ENCODE measurements around the gene PLA2G2C.

Gene PLA2G2C

DNA sequence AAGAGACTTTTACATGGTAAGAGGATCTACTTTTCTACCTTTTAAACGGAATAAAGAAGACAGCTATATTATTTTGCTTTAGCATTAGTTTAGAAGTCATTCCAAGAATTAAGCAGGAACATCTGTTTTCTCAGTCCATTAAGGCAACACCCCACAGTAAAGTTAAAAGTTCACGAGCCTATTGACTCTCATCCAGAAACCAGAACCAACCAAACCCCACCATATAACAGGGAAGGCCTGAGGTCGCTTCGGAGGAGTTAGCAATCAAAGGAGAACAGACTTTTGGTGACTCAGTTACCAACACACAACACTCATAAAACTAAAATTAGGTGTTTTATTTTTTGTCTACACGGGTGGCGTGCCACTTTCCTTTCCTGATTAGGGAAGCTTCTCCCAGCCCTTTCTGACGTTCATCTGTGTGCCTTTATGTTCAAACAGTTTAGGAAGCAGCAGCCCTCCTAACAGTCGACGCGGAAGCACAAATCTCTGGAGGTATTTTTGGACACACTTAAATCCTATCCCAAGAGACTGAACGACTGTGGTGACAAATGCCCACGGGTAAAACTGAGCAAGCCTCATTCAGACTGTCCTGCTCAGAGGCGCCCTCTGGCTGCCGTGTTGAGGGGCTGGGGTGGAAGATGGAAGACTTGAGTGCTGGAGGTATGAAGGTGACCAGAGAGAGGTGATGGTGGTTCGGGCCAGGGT, 8.6 kb upstream of the PLA2G2C start:
- Mint-ChIP-seq H3K9me3 (no peaks in the 10 kb centered on the region), H3K36me3 (no peaks in the 10 kb centered on the region), H3K27me3 (peaks cover 51% of the 10 kb centered on the region), H3K4me1 (peaks cover 6% of the 10 kb centered on the region), H3K4me3 (no peak overlapping the region), H3K27ac (no peak overlapping the region)
- ATAC-seq = peak; percentile 83

- Mint-ChIP-seq H3K9me3 (no peaks in the 10 kb centered on the region), H3K4me1 (peaks cover 6% of the 10 kb centered on the region), H3K27ac (no peak overlapping the region), H3K4me3 (no peak overlapping the region), H3K36me3 (no peaks in the 10 kb centered on the region), H3K27me3 (peaks cover 51% of the 10 kb centered on the region)
- no peak for ATAC-seq
These were observed 7.9 kb upstream of the PLA2G2C start for GRCh38 chr1:20194224-20194623.

GRCh38 chr1:20192871-20193411, 6.6 kb upstream of the PLA2G2C start:
- Mint-ChIP-seq H3K27ac (no peak overlapping the region), H3K4me1 (peaks cover 6% of the 10 kb centered on the region), H3K9me3 (no peaks in the 10 kb centered on the region), H3K27me3 (peaks cover 58% of the 10 kb centered on the region), H3K36me3 (no peaks in the 10 kb centered on the region), H3K4me3 (no peak overlapping the region)
- no peak for ATAC-seq

DNA sequence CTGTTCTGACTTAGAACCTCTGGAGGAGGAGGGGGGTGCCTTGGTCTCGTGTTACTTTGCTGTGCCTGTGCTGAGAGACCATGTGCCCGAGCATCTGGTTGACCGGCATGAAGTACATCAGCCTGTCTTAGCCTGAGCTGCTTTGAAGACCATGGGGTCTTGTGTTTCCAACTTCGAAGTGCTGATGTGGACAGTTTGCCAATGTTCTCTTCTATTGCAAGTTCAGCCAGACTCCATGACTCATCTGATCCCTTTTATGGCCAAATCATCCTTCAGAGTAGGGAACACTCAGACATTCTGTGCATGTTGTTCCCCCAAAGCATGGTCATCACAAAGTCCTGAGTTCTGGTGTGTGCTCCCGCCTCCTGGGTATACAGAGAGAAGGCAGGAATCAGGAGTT, 6.0 kb upstream of the PLA2G2C start:
- Mint-ChIP-seq H3K9me3 (no peaks in the 10 kb centered on the region), H3K27ac (no peak overlapping the region), H3K36me3 (no peaks in the 10 kb centered on the region), H3K4me1 (peaks cover 7% of the 10 kb centered on the region), H3K27me3 (peaks cover 60% of the 10 kb centered on the region), H3K4me3 (no peak overlapping the region)
- no peak for ATAC-seq

DNA sequence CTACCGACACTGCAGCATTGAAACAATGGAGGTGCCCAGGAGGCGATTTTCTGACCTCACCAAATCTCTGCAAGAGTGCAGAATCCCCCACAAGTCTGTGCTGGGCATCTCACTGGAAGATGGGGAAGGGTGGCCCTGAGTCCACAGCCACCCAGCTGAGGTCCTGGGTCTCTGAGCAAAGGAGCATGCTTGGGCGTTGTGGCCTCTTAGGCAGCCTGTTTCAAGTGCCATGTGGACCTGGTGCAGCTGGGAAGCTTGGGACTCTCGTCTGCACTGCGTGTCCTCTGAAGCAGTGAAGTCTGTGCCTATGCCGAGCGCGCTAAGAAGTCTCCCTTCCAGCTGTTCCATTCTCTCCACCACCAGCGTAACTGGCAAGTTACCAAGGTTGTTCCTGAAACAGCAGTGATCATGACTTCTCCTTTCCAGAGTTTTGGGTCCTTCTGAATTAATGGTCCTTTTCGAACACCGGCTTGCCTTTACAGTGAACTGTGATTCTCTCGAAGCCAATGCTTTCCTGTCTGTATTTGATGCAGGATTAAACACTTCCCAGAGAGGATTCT, 5.0 kb upstream of the PLA2G2C start:
- Mint-ChIP-seq H3K4me3 (no peak overlapping the region), H3K27me3 (peaks cover 57% of the 10 kb centered on the region), H3K36me3 (no peaks in the 10 kb centered on the region), H3K9me3 (no peaks in the 10 kb centered on the region), H3K4me1 (peaks cover 16% of the 10 kb centered on the region), H3K27ac (no peak overlapping the region)
- no peak for ATAC-seq

- Mint-ChIP-seq H3K36me3 (no peaks in the 10 kb centered on the region), H3K4me3 (no peak overlapping the region), H3K9me3 (no peaks in the 10 kb centered on the region), H3K4me1 (peaks cover 20% of the 10 kb centered on the region), H3K27ac (no peak overlapping the region), H3K27me3 (peaks cover 50% of the 10 kb centered on the region)
- no peak for ATAC-seq
These were observed 4.2 kb upstream of the PLA2G2C start for GRCh38 chr1:20190256-20191160.

DNA sequence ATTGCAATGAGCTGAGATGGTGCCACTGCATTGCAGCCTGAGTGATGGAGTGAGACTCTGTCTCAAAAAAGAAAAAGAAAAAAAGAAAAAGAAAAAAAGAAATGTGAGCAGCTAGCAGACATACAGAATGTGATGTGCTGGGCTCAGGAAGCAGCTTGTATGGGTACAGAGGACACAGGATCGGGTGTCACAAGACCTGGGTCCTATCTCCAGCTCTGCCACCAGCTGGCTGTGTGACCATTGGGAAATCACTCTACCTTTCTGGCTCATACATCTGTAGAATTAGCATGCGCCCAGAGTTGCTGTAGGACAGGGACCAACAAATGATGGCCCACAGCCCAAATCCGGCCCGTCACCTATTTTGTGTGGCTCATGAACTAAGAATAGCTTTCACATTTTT, 3.3 kb upstream of the PLA2G2C start:
- H3K27me3 Mint-ChIP-seq = peaks cover 50% of the 10 kb centered on the region
- no peak for ATAC-seq
- no peak overlapping the region for H3K27ac Mint-ChIP-seq
- H3K4me3 Mint-ChIP-seq = no peak overlapping the region
- H3K4me1 Mint-ChIP-seq = peaks cover 23% of the 10 kb centered on the region
- no peaks in the 10 kb centered on the region for H3K36me3 Mint-ChIP-seq
- no peaks in the 10 kb centered on the region for H3K9me3 Mint-ChIP-seq

DNA sequence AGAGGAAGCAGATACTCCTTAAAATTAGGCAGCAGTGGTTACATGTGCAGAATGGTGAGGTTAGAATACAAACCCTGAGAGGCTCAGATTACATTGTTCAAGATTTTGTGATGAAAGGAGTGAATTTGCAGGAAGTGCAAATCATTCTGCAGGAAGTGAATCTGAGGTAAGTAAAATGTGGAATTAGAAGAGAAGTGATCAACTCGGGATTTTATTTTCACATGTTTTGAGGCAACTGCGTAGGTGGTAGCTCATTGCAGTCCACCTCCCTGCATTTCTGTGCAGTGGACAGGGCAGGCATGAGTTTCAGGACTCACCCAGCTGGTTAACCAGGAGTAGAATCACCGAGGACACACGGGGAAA, 2.1 kb upstream of the PLA2G2C start:
- Mint-ChIP-seq H3K27ac (no peak overlapping the region), H3K36me3 (no peaks in the 10 kb centered on the region), H3K4me3 (no peak overlapping the region), H3K27me3 (peaks cover 62% of the 10 kb centered on the region), H3K9me3 (no peaks in the 10 kb centered on the region), H3K4me1 (peaks cover 27% of the 10 kb centered on the region)
- ATAC-seq = no peak

DNA sequence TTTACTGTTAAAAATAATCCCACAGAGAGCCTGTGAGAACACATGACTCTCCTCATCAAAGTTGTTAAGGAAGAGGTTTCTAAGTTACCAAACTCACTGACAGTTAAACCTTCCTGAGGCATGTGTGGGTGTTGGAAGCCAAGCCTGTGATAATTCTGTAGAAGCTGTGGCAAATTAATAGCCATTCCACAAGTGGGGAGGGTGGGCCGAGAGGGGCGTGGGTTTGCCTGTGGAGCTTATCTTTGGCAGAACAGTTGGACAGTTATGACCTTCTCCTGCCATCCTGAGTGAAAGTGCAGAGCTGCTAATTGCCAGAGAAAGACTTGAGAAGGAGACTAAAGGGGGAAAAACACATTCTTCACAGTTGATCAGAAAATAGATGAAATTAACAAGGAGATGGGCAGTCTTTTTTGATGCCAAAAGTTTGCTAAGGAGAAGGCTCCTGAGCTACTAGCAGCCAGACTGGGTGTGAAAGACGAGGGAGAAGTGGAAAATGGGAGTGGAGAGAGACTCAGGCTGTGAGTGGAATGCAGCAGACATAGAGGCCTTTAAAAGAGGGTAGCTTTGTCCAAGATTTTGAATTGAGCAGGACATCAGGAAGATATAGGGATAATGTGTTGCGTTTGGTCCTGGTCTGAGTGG, 1.6 kb upstream of the PLA2G2C start:
- Mint-ChIP-seq H3K4me1 (peaks cover 27% of the 10 kb centered on the region), H3K9me3 (no peaks in the 10 kb centered on the region), H3K4me3 (no peak overlapping the region), H3K27ac (no peak overlapping the region), H3K27me3 (peaks cover 67% of the 10 kb centered on the region), H3K36me3 (no peaks in the 10 kb centered on the region)
- ATAC-seq = no peak

- no peak for ATAC-seq
- Mint-ChIP-seq H3K4me3 (no peak overlapping the region), H3K27me3 (peaks cover 67% of the 10 kb centered on the region), H3K9me3 (no peaks in the 10 kb centered on the region), H3K27ac (no peak overlapping the region), H3K36me3 (no peaks in the 10 kb centered on the region), H3K4me1 (peaks cover 27% of the 10 kb centered on the region)
These were observed 940 bp upstream of the PLA2G2C start for GRCh38 chr1:20187103-20187812.

DNA sequence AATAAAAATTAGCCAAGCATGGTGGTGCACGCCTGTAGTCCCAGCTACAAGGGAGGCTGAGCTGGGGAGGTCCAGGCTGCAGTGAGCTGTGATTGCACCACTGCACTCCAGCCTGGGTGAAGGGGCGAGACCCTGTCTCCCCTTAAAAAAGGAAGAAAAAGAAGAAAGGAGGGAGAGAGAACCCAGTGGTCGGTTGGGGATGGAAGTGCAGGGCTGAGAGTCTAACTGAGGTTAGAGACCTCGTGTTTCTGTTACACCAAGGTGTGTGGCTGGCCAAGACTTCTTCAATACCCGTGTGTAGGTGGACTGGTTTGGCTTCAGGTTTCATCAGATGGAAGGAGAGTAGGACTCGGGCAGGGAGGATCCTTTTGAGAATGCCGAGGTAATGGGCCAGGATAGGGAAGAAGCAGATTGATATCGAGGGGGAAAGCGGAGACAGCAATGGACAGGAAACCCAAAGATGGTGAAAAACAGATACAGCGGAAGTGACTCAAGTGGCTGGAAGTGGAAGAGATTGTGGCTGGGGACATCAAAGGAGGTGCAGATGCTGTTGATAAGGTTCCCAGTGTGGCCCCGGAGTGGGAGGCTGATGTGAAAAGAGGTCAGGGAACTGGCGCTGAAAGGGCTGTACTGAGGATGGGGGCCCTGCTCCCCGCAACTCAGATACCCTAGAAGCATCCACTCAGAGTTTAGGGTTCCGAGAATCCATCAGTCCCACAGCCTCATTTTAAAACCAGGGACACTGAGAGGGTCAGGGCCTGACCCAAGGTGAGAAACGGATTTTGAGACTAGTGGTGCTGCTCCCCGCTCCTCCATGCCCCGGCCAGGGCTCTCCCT, 1.1 kb downstream of the PLA2G2C start:
- peaks cover 59% of the 10 kb centered on the region for H3K27me3 Mint-ChIP-seq

DNA sequence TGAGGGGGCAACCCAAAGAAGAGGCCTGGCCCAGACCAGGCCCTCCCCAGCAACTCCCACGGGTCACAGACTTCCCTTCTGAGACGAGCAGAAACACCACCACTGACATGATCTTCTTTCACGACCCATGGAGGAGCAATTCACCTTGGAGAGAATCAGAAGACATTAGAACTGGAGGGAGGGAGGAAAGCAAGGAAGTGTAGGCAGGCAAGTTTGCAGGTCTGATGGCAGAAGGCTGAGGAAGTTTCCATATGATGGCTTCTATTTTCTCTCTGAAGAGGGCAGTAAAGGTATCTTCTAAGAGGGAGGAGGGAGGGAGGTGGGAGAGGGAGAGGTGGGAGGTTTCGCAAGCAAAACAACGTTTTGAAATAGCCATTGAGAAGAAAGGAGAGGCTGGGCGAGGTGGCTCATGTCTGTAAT, 1.8 kb downstream of the PLA2G2C start:
- ATAC-seq = no peak

More for the DNA sequence above, 1.1 kb downstream of the PLA2G2C start:
- Mint-ChIP-seq H3K27ac (peak overlapping the region; percentile 11), H3K4me3 (peak overlapping the region; percentile 46), H3K9me3 (no peaks in the 10 kb centered on the region), H3K36me3 (no peaks in the 10 kb centered on the region), H3K4me1 (peaks cover 27% of the 10 kb centered on the region)
- peak; percentile 17 for ATAC-seq

GRCh38 chr1:20183616-20184271, 2.6 kb downstream of the PLA2G2C start:
- no peak overlapping the region for H3K4me3 Mint-ChIP-seq
- H3K9me3 Mint-ChIP-seq = peaks cover 12% of the 10 kb centered on the region
- peaks cover 27% of the 10 kb centered on the region for H3K4me1 Mint-ChIP-seq
- ATAC-seq = no peak
- no peak overlapping the region for H3K27ac Mint-ChIP-seq
- no peaks in the 10 kb centered on the region for H3K36me3 Mint-ChIP-seq
- H3K27me3 Mint-ChIP-seq = peaks cover 47% of the 10 kb centered on the region

More for the DNA sequence above, 1.8 kb downstream of the PLA2G2C start:
- Mint-ChIP-seq H3K27ac (no peak overlapping the region), H3K36me3 (no peaks in the 10 kb centered on the region), H3K9me3 (peaks cover 6% of the 10 kb centered on the region), H3K4me3 (peak overlapping the region; percentile 12), H3K27me3 (peaks cover 54% of the 10 kb centered on the region), H3K4me1 (peaks cover 27% of the 10 kb centered on the region)

All from stimulated activated memory B cell treated with anti-CD40 and anti-IgM and Interleukin-4, amounts not matched to agents 10 μg/mL and 1 μg/mL and 100 μg/mL, for 72 hours (primary cell).